DMS114 treated with DMSO at 0.1 percent for 48 hours (cell line): Measurements from ENCODE around the gene GHDC.
A peak's percentile ranks its signal among the peaks of the same experiment; 100 is the strongest.

Experiments
- DNase-seq: peaks from one replicate; lab custom pipeline; 2025; ENCODE audit not compliant: unreplicated experiment; lab: John Stamatoyannopoulos, UW

Gene GHDC

GRCh38 chr17:42183741-42184711 is 10.3 kb downstream of the GHDC start:
- DNase-seq, result peak; percentile 27

- DNase-seq, result no peak
Measured at GRCh38 chr17:42182927-42183734, 11.2 kb downstream of the GHDC start.

DNA sequence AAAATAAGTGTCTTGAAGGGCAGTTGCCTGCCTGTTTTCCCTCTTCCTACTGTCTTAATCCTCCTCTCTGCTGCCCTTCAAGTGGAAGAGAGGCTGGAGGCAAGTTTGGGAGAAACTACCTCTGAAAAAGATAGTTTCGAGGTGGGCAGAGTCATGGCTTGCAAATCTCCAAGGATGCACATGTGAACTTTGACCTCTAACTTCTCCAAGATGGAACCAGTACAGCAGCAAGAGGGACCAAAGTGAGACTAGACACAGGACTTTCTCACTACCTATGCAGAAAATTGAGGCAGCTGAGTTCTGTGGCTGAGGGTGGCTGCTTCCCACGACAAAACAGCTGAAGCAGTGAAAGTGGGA is 12.5 kb downstream of the GHDC start:
- no peak for DNase-seq

GRCh38 chr17:42180922-42181850 is 13.1 kb downstream of the GHDC start, which contains the start of gene KCNH4:
Gene KCNH4, minus strand, starts transcription at chr17:42181142. Its CDS starts 197 bp downstream, at chr17:42180945.
- peak; percentile 56 for DNase-seq

GRCh38 chr17:42180411-42180921 is 13.8 kb downstream of the GHDC start:
- DNase-seq, result no peak

GRCh38 chr17:42179911-42180410 is 14.3 kb downstream of the GHDC start:
- no peak for DNase-seq

- no peak for DNase-seq
Measured at GRCh38 chr17:42179335-42179734, 15.0 kb downstream of the GHDC start.

GRCh38 chr17:42178817-42179216 is 15.5 kb downstream of the GHDC start:
- no peak for DNase-seq

DNA sequence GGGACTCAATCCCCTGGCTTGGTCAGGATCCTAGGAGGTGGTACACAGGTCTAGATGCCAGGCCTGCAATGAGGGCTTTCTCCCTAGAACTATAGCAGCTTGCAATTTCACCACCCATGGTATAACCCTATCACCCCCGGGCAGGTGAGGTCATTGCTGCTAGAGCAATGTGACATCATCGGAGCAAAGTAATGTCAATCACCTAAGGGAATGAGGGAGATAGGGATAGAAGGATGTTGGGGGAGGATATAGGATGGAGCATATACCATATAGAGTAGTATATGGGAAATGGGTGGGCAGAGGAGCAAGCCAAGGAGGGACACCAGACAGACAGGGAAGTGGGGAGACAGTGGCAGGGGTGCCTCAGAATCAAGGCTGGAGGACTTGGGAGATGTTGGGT is 16.6 kb downstream of the GHDC start:
- no peak for DNase-seq

GRCh38 chr17:42174126-42174783 is 20.0 kb downstream of the GHDC start:
- no peak for DNase-seq

DNA sequence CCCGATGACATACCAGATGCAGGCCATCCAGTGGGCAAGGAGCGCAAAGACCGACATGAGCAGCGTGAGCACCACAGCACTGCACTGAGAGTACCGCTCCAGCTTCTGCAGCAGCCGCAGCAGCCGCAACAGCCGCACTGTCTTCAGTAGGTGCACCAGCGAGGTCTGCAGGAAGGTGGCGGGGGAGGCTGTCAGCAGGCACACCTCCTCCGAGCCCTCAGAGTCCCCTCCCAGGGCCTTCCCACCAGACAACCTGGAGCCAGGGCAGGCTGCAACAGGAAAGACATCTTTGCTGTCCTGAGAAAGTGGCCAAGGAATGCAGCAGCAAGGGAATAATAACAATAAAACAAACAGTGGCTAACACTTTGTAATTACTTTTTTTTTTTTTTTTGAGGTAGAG is 22.5 kb downstream of the GHDC start:
- no peak for DNase-seq

DNA sequence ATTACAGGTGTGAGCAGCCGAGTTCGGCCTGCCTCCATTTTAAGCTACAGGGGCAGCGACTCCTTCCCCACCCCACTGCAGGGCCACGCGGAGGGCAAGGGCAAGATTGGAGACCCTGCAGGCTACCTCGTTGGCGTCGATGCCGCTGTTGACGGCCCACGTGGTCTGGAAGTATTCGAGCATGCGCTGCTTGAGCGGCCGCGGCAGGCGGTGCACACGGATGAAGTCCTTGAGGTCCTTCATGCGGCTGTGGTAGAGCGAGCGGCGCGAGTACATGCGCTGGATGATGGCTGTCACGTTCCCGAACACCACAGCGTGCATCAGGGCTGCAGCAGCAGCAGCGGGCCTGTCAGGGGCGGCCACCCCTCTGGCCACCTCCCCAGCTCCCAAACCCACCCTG is 24.9 kb downstream of the GHDC start:
- DNase-seq, result no peak

- DNase-seq, result no peak
Measured at GRCh38 chr17:42167807-42168206, 26.5 kb downstream of the GHDC start.

DNA sequence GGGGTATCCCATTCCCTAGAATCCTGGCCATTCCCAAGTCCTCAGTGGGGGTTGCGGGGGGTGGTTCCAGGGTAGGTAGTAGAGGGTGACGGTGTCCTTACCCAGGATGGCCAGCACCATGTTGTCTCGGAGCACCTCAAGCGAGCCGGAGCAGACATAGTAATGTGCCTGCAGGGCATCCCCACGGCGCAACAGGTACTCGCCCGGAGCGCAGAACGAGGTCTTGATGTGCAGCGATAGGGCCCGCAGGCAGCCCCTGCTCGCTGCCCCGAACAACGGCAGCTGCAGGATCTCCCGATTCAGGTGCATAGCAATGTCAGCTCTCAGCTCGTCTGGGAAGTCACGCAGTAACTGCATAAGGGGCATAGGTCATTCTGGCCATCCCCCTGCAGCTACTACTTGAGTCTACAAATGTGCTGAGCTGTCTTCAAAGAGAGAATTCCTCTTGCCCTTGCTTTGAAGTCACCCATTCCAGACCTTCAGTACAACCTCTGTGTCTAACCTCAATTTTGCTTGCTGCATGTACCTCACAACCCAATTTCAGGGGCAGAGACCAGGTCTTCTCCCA is 28.0 kb downstream of the GHDC start:
- DNase-seq, result no peak

DNA sequence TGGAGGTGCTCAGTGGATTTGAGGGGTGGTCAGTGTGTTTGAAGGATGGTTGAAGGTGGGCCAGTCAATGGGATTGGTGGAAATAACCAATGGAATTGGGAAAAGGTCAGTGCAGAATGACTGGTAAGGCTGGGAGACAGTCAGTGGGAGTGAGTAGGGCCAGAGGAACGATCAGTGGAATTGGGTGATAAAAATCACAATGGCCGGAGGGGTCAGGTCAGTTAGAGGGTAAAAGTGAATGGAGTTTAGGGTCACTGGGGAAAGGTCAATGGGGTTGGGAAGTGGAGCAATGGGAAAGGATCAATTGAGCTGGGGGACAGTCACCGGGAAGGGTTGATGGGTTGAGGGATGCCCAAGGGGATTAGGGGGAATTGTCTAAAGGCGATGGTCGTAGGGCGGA is 28.5 kb downstream of the GHDC start:
- no peak for DNase-seq

DNA sequence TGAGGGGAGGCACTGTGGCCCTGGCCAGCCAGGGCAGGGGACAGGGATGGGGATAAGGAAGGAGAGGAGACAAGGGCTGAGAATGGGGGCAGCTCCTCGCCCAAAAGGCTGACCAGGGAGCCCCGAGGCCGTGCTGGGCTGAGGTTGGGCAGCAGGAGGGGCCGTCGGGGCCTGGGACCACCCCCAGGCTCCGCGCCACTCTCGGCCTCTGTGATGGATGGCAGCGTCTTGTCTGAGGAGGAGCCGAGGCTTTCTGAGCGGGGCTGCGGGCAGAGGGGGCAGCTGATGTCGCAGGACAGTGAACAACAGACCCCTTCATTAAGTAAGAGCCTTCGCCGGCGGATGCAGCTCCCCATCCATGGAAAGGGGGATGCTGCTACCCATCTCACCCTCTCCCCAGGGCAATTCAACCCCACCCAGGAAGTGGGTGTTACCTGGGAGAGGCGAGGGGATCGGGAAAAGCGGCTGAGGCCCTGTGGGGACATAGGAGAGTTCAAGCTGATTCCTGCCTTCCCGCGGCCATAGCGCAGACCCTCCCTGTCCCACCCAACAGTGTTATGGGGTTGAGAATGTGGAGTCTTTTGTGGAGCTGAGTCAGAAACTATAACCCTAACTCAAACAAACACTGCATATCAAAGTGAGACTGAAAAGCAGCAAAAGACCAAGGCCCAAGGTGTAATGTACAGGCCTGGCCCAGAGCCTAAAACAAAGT is 30.4 kb downstream of the GHDC start:
- DNase-seq, result no peak

DNA sequence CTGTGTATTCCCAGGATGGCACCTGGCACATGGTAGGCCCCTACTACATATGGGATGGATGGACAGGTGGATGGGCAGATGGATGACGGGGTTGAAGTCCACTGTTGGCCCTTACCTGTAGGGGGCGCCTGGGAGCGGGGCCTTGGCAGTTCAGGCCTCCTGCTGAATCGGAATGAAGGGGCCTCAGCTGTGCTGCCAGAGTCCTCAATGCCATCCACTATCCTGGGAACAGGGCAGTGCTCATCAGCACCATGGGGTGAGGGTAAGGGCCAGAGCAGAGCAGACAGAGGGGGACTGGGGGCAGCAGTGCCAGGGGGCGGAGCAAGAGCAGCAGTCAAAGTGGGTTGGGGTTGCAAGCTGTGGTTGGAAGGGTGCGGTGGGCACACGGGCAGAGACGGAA is 31.2 kb downstream of the GHDC start:
- DNase-seq, result no peak

DNA sequence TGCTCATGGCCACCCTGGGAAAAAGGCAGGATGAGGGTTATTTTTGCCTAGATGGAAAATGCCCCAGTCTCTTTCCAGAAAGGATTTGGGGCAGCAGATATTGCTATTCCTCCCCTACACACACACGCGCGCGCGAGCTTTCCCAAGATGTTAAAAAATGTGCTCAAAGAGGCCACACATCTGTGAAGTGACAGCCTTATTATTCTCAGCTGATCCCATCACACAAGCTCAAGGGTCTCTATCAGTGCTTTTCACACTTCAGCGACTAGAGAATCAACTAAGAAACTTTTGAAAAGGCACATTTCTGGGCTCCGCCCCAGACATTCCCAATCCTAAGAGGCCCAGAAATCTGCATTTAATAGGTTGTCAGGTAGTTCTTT is 33.8 kb downstream of the GHDC start:
- no peak for DNase-seq
